Stimulated activated CD8-positive, alpha-beta memory T cell treated with anti-CD3 and anti-CD28 coated beads, Interleukin-2, amount 100 ng/mL, for 48 hours (primary cell): ENCODE results near the gene CRAT.

Experiments used
- DNase-seq, 2 donors: peaks; one replicate each; pipeline ENCODE4 v3.0.0-alpha.2; 2020; ENCODE audit warnings: low read depth in 2 of 2

CRAT gene

DNA sequence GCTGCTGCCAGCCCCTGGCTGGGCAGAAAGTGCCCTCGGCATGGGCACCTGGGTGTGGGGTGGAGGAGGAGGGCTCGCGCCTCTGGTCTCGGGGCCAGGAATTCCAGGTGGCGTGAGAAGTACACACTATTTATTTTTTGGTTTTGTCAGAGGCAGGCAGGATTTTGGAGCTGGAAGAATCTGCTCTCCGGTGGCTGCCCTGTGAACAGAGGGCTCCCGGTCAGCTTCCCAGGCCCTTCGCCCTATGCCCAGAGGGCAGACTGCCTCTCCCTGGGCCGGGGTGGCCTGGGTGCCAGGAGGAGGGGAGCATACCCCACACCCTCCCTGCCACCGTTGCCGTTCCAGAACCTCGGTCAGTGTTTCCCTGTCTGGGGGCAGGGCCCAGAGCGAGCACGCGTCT, 21.3 kb downstream of the CRAT start:
- no peak for DNase-seq

GRCh38 chr9:129084087-129084486, 26.5 kb downstream of the CRAT start:
- no peak for DNase-seq

GRCh38 chr9:129081388-129081904, 29.1 kb downstream of the CRAT start:
- DNase-seq = peak in 1 of 2 donors; percentile 8

DNA sequence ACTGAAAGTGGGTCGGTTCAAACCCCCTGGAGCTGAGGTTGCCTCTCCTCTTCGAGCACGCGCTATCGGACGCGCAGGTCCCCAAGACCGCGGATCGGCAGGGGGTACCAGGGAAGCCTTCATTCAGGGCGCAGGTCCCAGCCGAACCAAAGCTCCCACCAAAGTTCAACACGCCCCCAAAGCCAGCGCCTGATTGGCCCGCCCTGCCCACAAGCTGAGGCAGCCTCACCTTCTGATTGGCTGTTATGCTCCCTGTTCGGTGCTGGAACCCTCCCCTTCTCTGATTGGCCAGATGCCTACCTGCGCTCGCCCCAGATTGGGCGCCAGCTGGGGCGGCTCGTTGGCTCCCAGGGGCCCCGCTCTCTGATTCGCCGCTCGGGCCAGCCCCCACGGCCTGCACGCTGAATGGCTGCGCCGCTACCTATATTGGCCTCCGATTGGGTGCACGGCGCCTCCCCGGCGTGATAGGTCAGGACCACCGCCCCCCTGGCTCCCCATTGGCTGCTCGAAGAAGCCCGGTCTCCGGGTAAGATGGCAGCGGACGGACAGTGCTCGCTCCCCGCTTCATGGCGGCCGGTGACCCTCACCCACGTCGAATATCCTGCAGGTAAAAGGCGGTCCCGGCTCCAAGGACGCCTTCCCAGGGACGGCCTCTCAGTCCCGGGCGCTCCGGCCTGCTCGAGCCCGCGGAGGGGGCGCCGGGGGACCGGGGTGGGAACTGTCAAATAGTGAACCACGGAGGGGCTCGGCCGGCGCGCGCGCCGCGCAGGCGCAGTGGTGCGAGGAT, 29.8 kb downstream of the CRAT start, which contains the start of gene DOLPP1:
Gene DOLPP1, plus strand, starts transcription at position 511 of the 787 bp plus-strand sequence. Its CDS starts 21 bp downstream, at position 532.
- DNase-seq = peak; percentile 98

DNA sequence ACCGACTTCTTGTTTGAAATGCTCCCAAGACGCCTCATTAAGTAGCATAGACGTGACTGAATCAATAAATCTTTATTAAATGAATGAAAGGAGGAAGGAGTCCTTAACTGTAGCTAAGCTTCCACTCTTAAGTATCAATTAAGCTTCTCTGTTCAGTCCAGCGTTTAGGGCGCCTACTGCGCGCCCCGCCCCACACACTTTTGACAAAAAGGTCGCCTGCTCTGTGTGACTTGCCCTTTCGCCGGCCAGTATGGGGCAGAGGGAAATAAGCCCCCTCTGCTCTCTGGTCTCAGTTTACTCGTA, 30.3 kb downstream of the CRAT start:
- no peak for DNase-seq

DNA sequence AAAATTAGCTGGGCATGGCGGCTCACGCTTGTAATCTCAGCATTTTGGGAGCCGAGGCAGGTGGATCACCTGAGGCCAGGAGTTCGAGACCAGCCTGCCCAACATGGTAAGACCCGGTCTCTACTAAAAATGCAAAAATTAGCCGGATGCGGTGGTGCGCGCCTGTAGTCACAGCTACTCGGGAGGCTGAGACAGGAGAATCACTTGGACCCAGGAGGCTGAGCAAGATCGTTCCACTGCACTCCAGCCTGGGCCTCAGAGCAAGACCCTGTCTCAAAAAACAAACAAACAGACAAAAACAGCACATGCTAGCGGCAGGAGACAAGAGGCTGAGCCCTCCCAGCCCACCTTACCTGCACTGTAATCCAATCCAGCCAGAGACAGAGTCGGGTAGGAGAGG, 30.8 kb downstream of the CRAT start:
- DNase-seq = no peak

GRCh38 chr9:129078691-129079503, 31.7 kb downstream of the CRAT start:
- DNase-seq = no peak

- DNase-seq = no peak
Observed at GRCh38 chr9:129077236-129077635, 33.4 kb downstream of the CRAT start.

DNA sequence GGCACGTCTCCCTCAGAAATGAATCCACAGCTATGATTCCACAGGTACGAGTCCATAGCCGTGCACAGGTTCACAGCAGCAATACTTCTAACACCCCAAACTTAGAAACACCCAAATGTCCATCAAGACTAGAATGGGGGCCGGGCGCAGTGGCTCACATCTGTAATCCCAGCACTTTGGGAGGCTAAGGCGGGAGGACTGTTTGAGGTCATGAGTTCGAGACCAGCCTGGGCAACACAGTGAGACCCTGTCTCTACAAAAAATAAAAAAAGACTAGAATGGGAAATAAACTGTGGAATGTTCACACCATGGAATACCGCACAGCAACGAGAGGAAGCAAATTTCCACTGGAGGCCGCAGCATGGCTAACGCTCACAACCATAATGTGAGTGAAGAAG, 34.0 kb downstream of the CRAT start:
- no peak for DNase-seq

DNA sequence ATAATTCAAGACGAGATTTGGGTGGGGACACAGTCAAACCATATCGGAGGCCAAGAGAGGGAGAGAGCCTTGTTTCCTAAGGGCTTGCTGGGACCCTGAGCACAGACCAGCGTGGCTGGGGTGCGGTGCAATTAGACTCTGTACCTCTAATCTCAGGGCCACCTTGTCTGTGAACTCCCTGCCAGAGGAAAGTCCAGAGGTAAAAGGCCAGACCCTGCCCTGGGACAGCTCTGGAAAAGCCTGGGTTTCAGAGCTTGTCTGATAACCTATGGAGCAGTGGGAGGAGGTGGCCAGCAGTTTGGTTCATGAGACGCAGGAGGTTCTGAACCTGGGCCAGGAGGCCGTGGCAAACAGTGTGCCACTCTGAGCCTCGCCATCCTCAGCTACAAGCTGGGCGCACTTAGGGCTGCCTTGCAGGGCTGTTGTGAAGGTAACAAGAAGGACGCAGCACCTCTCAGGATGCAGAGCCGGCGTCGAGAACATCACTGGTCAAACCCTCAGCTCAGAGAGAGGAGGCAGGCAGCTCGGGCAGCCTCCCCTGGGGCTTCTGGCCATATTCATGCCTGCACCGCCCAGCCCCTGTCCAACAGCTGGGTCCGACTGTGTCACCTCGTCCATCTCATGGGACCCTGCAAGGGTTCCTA, 34.5 kb downstream of the CRAT start:
- DNase-seq = no peak

DNA sequence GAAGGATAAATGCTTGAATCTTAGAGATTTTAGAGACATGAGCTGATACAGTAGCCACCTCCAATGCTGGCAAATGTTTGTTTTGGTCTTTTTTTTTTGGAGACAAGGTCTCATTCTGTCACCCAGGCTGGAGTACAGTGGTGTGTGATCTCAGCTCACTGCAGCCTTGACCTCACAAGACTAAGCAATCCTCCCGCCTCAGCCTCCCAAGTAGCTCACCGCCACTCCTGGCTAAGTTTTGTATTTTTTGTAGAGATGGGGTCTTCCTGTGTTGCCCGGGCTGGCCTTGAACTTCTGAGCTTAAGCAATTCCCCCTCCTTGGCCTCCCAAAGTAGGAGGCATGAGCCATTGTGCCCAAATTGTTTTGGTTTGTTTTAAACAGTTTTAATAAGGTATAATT, 36.5 kb downstream of the CRAT start:
- DNase-seq = no peak

DNA sequence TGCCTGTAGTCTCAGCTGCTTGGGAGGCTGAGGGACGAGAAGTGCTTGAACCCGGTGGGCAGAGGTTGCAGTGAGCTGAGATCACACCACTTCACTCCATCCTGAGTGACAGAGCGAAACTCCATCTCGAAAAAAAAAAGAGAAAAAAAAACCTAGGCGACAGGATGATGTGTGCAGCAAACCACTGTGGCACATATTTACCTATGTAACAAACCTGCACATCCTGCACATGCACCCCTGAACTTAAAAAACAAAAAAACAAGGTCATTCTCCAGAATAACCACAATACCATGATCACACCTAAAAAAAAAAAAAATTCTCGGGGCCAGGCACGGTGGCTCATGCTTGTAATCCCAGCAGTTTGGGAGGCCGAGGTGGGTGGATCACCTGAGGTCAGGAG, 37.2 kb downstream of the CRAT start:
- no peak for DNase-seq

- no peak for DNase-seq
Observed at GRCh38 chr9:129072171-129072570, 38.4 kb downstream of the CRAT start.

GRCh38 chr9:129071526-129072126, 39.0 kb downstream of the CRAT start:
- no peak for DNase-seq

GRCh38 chr9:129070696-129071525, 39.7 kb downstream of the CRAT start:
- no peak for DNase-seq

DNA sequence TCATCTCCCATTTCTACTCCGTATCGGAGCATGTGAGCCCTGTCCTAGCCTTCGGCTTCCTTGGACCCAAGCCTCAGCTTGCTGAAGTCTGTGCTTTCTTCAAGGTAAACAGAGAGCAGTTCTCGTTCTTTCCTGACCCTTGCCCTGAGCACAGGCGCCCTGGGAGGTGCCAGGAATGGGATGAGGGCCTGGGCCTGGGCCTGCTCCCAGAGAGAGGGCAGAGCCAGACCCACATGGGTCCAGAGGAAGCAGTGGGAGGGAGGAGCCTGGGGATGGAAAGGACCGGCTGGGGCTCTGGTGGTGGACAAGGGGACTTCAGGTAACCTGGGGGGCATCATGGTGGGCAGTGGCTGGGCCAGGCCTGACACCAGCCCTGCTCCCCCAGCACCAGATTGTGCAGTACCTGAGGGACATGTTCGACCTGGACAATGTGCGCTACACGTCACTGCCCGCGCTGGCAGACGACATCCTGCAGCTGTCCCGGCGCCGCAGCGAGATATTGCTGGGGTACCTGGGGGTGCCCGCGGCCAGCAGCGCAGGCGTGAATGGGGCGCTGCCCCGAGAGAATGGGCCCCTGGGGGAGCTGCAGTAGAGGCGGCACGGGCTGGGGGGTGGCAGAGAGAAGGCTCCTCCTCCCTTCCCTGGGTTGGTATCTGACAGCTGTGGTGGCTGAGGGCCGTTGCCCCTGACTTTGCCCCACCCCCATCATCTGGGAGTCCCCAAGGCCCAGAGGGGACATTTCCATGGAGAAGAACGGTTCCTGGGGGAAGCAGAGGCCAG, 40.5 kb downstream of the CRAT start:
- DNase-seq = no peak

DNA sequence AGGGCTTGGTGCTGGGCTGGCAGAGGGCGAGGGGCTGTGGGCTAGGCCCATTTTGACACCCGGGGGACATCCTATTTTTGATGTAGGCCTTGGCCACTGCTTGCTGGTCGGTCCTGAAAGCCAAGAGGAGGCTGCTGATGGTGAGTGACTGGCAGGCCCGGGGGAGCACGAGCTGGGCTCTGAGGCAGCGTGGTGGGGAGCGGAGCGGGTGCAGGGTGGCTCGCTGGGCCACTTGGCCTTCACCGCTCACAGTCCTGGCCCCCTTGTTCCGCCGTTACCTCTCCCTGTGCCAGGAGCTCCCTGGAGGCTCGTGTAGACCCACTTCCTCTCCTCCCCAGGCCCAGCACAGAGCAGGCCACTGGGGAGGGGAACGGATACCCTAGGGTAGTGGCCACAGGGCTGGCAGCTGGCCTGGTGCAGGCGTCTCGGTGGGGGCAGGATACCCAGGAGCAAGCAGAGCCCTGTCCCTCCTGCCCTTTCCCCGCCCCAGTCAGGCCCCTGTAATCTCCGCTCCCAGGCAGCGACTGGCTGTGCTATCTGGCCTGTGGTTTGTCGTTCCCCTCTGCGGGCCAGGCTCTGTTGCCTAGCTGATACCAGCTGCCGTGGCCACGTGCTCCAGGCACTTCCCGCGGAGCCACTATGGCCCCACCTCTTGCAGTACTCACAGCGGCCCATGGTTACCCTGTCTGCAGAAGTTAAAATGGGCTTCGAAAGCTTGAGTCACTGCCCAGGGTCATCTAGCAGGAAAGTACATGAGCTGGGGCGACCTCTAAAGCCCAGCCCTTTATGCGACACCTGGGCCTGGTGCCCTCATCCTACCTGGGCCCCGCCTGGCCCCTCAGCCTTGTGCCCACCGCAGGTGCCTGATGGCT, 41.4 kb downstream of the CRAT start:
- peak; percentile 40 for DNase-seq

DNA sequence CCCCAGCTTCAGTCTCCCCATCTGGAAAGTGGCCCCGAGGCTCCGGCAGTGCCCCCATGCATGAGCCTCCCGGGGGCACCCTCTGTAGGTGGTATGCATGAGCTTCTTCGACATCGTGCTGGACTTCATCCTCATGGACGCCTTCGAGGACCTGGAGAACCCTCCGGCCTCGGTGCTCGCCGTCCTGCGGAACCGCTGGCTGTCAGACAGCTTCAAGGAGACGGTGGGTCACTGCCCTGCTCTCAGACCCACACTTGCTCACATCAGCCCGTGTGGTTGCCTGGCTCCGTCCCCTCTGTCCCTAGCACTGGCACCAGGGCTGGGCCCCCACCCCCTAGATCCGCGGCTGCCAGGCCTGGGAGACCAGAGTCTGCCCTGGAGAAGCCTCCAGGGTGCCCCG, 42.5 kb downstream of the CRAT start:
- DNase-seq = no peak

DNA sequence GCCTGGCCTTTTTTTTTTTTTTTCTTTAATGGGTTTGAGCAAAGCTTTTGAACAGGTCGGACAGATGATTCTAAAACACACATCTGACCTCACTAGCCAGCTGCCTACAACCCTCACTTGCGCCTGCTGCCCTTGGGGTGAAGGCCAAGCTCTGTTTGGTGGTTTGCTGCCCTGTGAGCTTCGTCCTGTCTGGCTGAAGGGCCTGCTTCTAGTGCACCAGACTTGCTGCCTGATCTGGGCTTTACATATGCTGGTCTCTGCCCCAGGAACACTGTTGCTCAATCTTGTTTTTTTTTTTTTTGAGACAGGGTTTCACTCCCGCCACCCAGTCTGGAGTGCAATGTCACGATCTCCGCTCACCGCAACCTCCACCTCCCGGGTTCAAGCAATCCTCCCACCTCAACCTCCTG, 46.1 kb downstream of the CRAT start:
- no peak for DNase-seq
